Endothelial cell of umbilical vein (primary cell): ENCODE measurements around the gene RNF213. TPM values are rescaled to one million over a fixed set of nuclear protein-coding genes. Genes with fewer than 3 reads are reported as not detected.

Experiments
- BruUV-seq: library from RNA; stranded (reverse); fragments of 400-500 nt; replicated peaks from 2 replicates; lab custom pipeline; 2021; lab: Mats Ljungman, UMichigan
- CTCF ChIA-PET: fragments of 300-600, 350-600 bp; sonication (Branson Sonifier 250); formaldehyde crosslinking; loops from one replicate; lab custom pipeline; 2021; ENCODE audit warnings: antibody characterized with exemption, inconsistent platforms; lab: Charles Lee
- POLR2A ChIA-PET: fragments of 300-600, 350-600 bp; sonication (Branson Sonifier 250); formaldehyde crosslinking; loops from one replicate; lab custom pipeline; 2021; ENCODE audit warnings: antibody characterized with exemption, inconsistent platforms; lab: Charles Lee
- DNase-seq: peaks from one replicate; pipeline ENCODE4 v3.0.0-alpha.2; 2011; ENCODE audit warnings: low read depth, low spot score
- FAIRE-seq: peaks from 2 replicates; lab custom pipeline; 2011; peaks lifted over from hg19 to GRCh38; lab: Jason Lieb, UNC
- H2AFZ ChIP-seq: 2 replicates; pipeline ENCODE4 v1.6.0; 2012; ENCODE audit warnings: low read depth, low read length, control low read depth, inconsistent platforms
- H3K27ac ChIP-seq: 2 replicates; pipeline ENCODE4 v1.5.1; 2011; ENCODE audit warnings: low read depth, mild to moderate bottlenecking, control low read depth, low read length, moderate library complexity; ENCODE audit not compliant: insufficient read depth
- H3K27me3 ChIP-seq, 2 experiments: 2 replicates each; pipeline versions ENCODE4 v1.6.0 to v1.6.1; 2011; ENCODE audit warnings: low read length in 2 of 2, mixed read lengths in 1 of 2; ENCODE audit not compliant: control insufficient read depth in 2 of 2, insufficient read depth in 2 of 2
- H3K36me3 ChIP-seq, 2 experiments: 2 replicates in 1 of 2; 3 replicates in 1 of 2; pipeline ENCODE4 v1.5.1; 2011; ENCODE audit warnings: low read length in 2 of 2, mild to moderate bottlenecking in 1 of 2, moderate library complexity in 1 of 2; ENCODE audit not compliant: control insufficient read depth in 2 of 2, insufficient read depth in 2 of 2; ENCODE audit errors: extremely low read depth in 1 of 2
- H3K4me1 ChIP-seq: 3 replicates; pipeline ENCODE4 v1.5.1; 2011; ENCODE audit warnings: mild to moderate bottlenecking, low read length; ENCODE audit not compliant: control insufficient read depth, insufficient read depth; ENCODE audit errors: extremely low read depth
- H3K4me2 ChIP-seq: 2 replicates; pipeline ENCODE4 v1.6.1; 2011; ENCODE audit warnings: low read length, control low read depth, mixed read lengths; ENCODE audit not compliant: insufficient read depth
- H3K4me3 ChIP-seq, 3 experiments: fragments of 200-600 bp in 1 of 3; sonication (generic), shearing (Covaris generic) in 1 of 3; replicated peaks in 1 of 3; 2 replicates each; pipeline ENCODE4 v1.5.1; 2011 to 2016; ENCODE audit warnings: control low read depth in 3 of 3, low read length in 3 of 3, mild to moderate bottlenecking in 2 of 3, inconsistent platforms in 1 of 3, low read depth in 1 of 3, moderate library complexity in 1 of 3; ENCODE audit not compliant: insufficient read depth in 1 of 3
- H3K79me2 ChIP-seq: 2 replicates; pipeline ENCODE4 v1.6.0; 2012; ENCODE audit warnings: low read length, inconsistent platforms; ENCODE audit not compliant: control insufficient read depth, insufficient read depth
- H3K9ac ChIP-seq: replicated peaks from 2 replicates; pipeline ENCODE3; 2011; ENCODE audit warnings: low read length, control low read depth; ENCODE audit not compliant: insufficient read depth; ENCODE audit errors: extremely low read depth
- H3K9me1 ChIP-seq: replicated peaks from 3 replicates; pipeline ENCODE4 v1.6.0; 2011; ENCODE audit warnings: mild to moderate bottlenecking, low read length; ENCODE audit not compliant: control insufficient read depth, insufficient read depth; ENCODE audit errors: extremely low read depth
- H3K9me3 ChIP-seq: replicated peaks from 2 replicates; pipeline ENCODE4 v1.5.1; 2012; ENCODE audit warnings: low read length, inconsistent platforms; ENCODE audit not compliant: control insufficient read depth, insufficient read depth
- H4K20me1 ChIP-seq: replicated peaks from 2 replicates; pipeline ENCODE3; 2011; ENCODE audit warnings: mild to moderate bottlenecking, low read length; ENCODE audit not compliant: control insufficient read depth, insufficient read depth; ENCODE audit errors: extremely low read depth
- FOS ChIP-seq: IDR thresholded peaks from 2 replicates; pipeline ENCODE4 v1.6.1; 2011; ENCODE audit warnings: mild to moderate bottlenecking, low read length, moderate library complexity, borderline replicate concordance; ENCODE audit not compliant: insufficient read depth
- MAX ChIP-seq: IDR thresholded peaks from 2 replicates; pipeline ENCODE4 v1.6.1; 2011; ENCODE audit not compliant: insufficient read depth, insufficient read length
- MYC ChIP-seq: IDR thresholded peaks from one replicate; pipeline ENCODE4 v1.6.1; 2011; ENCODE audit warnings: mild to moderate bottlenecking, low read depth, low read length
- POLR2A ChIP-seq: IDR thresholded peaks from 2 replicates; pipeline ENCODE4 v1.6.1; 2012; ENCODE audit warnings: low read depth, mild to moderate bottlenecking, control low read depth, low read length
- POLR2AphosphoS5 ChIP-seq: IDR thresholded peaks from 2 replicates; pipeline ENCODE4 v1.6.1; 2012; ENCODE audit warnings: low read depth, mild to moderate bottlenecking, control low read depth, low read length, moderate library complexity; ENCODE audit not compliant: insufficient read depth
- dilution Hi-C: fragments of 300-500 bp; cut with MboI; formaldehyde crosslinking; loops from one replicate; pipeline ENCODE4 v1.15.0; 2019; ENCODE audit warnings: low sequenced_read_pairs; ENCODE audit not compliant: extremely low pct_ligation_motif_present
- intact Hi-C: fragments of 100-400 bp; cut with micrococcal nuclease; formaldehyde crosslinking; loops from one replicate; pipeline ENCODE4 v1.10.0; 2022
- polyA plus RNA-seq, 4 experiments: library from polyadenylated mRNA; depleted of rRNA in 3 of 4; stranded (reverse) in 3 of 4; unstranded in 1 of 4; fragments of >200 nt; gene quantifications; 2 replicates each; pipeline versions ENCODE4 v1.2.1 to v1.2.3, GENCODE V29; 2011 to 2012; ENCODE audit warnings: missing spikeins in 1 of 4
- total RNA-seq: library from RNA; stranded (reverse); gene quantifications from 2 replicates; pipeline ENCODE4 v1.2.3, GENCODE V29; 2021
- TF ChIP-seq, protein P1 (sequence below), 2 donors: IDR thresholded peaks; 1 replicate in 1 of 2; 2 replicates in 1 of 2; pipeline ENCODE4 v1.5.1; 2011; ENCODE audit warnings: low read length in 2 of 2, mild to moderate bottlenecking in 2 of 2, moderate library complexity in 2 of 2, control low read depth in 1 of 2, inconsistent platforms in 1 of 2, low read depth in 1 of 2; ENCODE audit not compliant: insufficient read depth in 1 of 2; ENCODE audit errors: extremely low read depth in 1 of 2

RNF213 gene
- total and polyA plus RNA-seq, 2 donors (not counting 3 experiments of a cell fraction or from before 2014, with no cell fraction given) = 36.5 to 116 TPM

DNA sequence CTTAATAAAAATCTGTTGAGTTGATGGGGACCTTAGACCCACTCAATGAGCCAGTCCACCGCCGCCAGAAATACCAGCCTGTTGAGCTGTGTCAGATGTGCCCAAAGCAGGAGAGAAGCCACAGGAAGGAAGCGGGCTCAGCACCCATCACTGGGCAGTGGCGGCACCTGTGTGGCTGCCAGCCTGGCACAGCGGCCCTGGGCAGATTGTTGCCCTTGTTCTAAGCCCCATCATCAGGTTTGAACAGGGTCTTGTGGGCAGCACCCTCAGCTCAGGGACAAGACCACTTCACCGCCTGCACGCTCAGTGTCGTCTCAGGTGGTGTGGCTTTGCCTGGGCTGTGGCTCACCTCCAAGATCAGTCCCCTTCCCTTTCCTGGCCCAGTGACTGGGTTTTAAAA, 163.6 kb downstream of the RNF213 start:
- Histone ChIP-seq H3K27me3 (no peaks in the 10 kb centered on the region), H3K36me3 (peaks cover 0 to 3% of the 10 kb centered on the region in 2 experiments), H3K9me3 (no peaks in the 10 kb centered on the region), H3K27ac (no peak overlapping the region), H3K9ac (no peak overlapping the region), H2AFZ (no peak overlapping the region), H3K4me3 (no peak overlapping the region), H3K4me2 (no peak overlapping the region), H3K9me1 (no peaks in the 10 kb centered on the region), H4K20me1 (no peaks in the 10 kb centered on the region), H3K79me2 (no peaks in the 10 kb centered on the region), H3K4me1 (no peaks in the 10 kb centered on the region)
- TF ChIP-seq MYC = no peak
- no peak for TF ChIP-seq MAX
- TF ChIP-seq FOS = no peak
- TF ChIP-seq POLR2A = no peak
- no peak for TF ChIP-seq POLR2AphosphoS5
- dilution Hi-C loops (no loop called here), intact Hi-C loops (loop anchor here (10.0 kb wide), 1 partner anchor 341 kb away; no protein-coding TSS in a partner anchor)
- FAIRE-seq (no peak), DNase-seq (no peak)
- ChIA-PET CTCF (interaction anchor here (0.6 to 5.3 kb wide), 6 partner anchors 8 to 558 kb away, joined by 3 to 66 read pairs (median 12); no protein-coding TSS in a partner anchor), POLR2A (interaction anchor here (0.6 kb wide), 1 partner anchor 455 kb away, joined by 4 read pairs; no protein-coding TSS in a partner anchor)
- BruUV-seq = no TSS peak

DNA sequence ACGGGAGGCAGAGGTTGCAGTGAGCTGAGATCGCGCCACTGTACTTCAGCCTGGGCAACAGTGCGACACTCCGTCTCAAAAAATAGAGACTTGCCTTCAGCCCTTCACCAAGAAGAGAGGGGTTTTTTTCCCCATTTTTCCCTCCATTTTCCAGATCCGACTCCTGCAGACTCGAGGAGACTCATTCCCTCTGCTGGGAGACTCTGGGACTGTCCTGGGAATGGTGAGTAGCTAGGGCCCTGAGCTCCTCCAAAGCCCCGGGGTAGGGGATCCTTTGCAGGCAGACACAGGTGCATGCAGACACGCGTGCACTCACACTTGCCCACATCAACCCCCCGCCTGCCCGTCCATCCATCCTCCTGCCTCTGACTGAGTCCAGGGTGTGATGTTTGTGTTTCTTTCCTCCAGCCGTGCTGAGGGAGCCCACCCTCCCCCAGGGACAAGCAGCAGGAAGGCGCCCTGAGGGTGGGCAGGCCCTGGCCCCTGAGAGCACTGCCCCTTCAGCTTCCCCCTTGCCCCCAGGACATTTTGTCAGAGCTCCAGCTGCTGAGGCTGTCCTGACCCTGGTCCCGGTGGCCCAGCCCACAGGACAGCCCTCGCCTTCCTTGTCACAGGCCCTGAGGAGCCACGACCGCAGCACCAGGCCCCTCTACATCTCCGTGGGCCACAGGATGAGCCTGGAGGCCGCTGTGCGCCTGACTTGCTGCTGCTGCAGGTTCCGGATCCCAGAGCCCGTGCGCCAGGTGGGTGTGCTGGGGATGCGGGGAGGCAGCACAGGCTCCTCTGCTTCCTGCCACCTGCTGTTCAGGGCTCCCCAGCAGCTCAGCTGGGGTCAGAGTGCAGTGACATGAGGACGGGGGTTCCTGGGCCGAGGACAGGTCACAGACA, 164.5 kb downstream of the RNF213 start:
- Histone ChIP-seq H3K9ac (no peak overlapping the region), H2AFZ (no peak overlapping the region), H4K20me1 (no peaks in the 10 kb centered on the region), H3K4me3 (no peak overlapping the region), H3K9me1 (no peaks in the 10 kb centered on the region), H3K4me1 (no peaks in the 10 kb centered on the region), H3K9me3 (no peaks in the 10 kb centered on the region), H3K27me3 (no peaks in the 10 kb centered on the region), H3K79me2 (no peaks in the 10 kb centered on the region), H3K4me2 (no peak overlapping the region), H3K36me3 (no peaks in the 10 kb centered on the region), H3K27ac (no peak overlapping the region)
- CTCF ChIA-PET = interaction anchor here (1.0 to 5.3 kb wide), 8 partner anchors 9 to 564 kb away, joined by 4 to 66 read pairs (median 28); no protein-coding TSS in a partner anchor
- DNase-seq (no peak), FAIRE-seq (no peak)
- POLR2A ChIA-PET = no interaction called here
- TF ChIP-seq, protein P1, sequence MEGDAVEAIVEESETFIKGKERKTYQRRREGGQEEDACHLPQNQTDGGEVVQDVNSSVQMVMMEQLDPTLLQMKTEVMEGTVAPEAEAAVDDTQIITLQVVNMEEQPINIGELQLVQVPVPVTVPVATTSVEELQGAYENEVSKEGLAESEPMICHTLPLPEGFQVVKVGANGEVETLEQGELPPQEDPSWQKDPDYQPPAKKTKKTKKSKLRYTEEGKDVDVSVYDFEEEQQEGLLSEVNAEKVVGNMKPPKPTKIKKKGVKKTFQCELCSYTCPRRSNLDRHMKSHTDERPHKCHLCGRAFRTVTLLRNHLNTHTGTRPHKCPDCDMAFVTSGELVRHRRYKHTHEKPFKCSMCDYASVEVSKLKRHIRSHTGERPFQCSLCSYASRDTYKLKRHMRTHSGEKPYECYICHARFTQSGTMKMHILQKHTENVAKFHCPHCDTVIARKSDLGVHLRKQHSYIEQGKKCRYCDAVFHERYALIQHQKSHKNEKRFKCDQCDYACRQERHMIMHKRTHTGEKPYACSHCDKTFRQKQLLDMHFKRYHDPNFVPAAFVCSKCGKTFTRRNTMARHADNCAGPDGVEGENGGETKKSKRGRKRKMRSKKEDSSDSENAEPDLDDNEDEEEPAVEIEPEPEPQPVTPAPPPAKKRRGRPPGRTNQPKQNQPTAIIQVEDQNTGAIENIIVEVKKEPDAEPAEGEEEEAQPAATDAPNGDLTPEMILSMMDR (IDR thresholded peaks at IDR 0.05; ENCODE audit: extremely low read depth in 1 of 2, insufficient read depth in 1 of 2, low read depth in 1 of 2, low read length in 2 of 2) = no peak
- no peak for TF ChIP-seq MYC
- intact Hi-C loops = loop anchor here (10.0 kb wide), 1 partner anchor 340 kb away; no protein-coding TSS in a partner anchor
- dilution Hi-C loops = no loop called here
- BruUV-seq = no TSS peak
